NCI-H2029 treated with DMSO at 0.1 percent for 48 hours (cell line): Measurements from ENCODE around the gene GRAMD4.

ENCODE experiments used
- DNase-seq: peaks from one replicate; lab custom pipeline; 2025; lab: John Stamatoyannopoulos, UW

GRAMD4 gene

DNA sequence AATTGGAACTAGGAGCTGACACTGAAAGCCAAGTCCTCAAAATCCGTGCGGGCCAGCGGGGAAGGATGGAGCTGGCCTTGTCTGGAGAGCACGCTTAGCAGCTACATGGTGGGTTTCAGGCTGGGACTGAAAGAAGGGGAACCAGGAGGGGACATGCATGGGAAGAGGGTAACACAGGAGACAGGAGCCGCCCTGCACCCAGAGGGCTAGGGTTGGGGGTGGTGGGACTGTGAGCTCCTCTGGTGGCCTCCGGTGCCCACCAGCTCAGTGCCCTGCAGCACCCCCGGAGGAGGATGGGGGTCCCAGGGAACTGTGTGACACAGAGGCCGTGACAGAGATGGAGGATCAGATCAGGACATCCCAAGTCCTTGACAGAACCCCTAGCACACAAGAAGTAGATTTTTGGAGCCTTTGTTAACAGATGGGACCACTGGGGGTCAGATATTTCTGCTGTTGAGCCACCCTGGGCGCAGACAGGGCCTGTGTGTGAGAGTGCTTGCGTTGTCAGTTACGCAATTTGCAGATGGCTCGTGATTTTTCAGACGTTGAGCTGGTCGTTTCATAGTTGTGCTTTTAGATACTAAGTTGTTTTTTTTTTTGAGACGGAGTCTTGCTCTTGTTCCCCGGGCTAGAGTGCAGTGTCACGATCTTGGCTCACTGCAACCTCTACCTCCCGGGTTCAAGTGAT, 21.3 kb upstream of the GRAMD4 start:
- no peak for DNase-seq

DNA sequence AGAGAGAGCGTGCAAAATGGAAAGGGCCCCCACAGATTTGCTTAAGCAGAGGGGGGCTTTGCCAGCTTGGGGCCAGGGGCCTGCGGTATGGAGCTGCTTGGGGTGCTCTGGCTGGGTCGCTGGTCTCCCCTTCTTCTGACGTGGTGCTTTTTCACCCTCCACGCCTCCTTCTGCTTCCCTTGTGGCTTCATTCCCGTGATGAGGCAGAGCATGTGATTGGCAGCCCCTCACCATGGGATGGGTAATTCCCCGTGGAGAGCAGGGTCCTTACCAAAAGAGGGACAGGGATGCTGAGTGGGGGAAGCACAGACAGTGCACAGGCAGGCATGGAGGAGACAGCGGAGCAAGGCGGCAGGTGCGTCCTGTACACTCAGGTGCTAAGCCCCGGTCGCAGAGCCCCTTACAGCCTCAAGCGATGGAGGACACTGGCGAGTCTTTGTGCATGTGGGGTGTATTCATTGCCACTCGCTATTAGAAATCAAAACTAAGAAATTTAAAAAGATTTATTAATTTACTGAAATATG, 19.9 kb upstream of the GRAMD4 start:
- DNase-seq, result no peak

DNA sequence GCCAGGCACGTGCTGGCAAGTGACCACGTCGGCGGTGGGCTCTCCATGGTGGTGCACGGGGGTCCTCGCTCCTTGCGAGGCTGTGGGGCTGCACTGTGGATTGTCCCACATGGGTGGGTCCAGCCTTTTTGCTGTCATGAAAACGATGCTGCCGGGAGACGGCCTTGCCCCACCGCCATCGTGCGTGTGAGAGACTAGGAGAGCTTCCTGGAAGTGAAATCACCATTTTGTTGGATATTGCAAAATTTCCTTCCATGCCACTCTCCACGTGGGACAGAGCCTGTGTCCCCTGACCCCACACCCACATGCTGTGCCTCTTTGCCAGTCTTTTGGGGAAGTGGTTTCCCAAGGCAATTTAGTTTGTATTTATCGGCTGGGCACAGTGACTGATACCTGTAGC, 18.2 kb upstream of the GRAMD4 start:
- no peak for DNase-seq

DNA sequence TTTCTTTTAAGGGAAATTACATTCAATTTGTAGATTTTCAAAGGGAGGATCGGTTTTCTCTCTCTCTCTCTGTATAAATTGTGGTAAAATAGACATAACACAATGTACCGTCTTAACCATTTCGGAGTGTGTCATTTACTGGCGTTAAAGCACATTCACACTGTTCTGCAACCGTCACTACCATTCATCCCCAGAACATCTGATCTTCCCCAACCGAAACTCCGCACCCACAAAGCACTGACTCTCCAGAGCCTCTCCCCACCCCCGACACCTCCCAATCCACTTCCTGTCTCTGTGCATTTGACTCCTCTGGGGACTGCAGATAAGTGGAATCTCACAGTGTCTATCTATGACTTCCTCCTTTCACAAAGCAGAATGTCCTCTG, 15.9 kb upstream of the GRAMD4 start:
- no peak for DNase-seq

DNA sequence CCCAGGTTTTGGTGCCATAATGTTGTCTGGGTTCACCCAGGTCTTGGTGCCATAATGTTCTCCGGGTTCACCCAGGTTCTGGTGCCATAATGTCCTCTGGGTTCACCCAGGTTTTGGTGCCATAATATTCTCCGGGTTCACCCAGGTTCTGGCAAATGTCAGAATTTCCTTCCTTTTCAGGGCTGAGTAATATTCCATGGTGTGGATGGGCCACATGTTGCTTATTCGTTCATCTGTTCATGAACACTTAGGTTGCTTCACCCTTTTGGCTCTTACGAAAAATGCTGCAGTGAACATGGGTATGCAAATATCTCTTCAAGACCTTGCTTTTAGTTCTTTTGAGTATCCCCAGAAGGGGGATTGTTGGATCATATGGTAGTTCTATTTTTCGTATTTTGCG, 15.1 kb upstream of the GRAMD4 start:
- no peak for DNase-seq

DNA sequence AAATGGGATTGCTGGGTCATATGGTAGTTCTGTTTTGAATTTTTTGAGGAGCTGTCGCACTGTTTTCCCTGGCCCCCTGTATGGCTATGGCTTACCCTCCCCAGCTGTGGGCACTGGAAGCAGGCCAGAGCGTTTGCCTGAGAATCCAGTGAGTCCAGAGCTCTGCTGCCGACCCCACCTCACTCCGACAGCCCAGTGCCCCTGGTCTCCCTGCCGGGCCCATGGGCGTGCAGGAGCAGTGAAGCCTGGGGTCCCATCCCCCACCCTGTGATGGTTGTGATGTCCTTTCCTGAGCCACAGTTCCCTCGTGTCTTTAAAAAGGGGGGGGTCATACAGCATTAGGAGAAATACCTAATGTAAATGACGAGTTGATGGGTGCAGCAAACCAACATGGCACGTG, 13.3 kb upstream of the GRAMD4 start:
- DNase-seq, result no peak

DNA sequence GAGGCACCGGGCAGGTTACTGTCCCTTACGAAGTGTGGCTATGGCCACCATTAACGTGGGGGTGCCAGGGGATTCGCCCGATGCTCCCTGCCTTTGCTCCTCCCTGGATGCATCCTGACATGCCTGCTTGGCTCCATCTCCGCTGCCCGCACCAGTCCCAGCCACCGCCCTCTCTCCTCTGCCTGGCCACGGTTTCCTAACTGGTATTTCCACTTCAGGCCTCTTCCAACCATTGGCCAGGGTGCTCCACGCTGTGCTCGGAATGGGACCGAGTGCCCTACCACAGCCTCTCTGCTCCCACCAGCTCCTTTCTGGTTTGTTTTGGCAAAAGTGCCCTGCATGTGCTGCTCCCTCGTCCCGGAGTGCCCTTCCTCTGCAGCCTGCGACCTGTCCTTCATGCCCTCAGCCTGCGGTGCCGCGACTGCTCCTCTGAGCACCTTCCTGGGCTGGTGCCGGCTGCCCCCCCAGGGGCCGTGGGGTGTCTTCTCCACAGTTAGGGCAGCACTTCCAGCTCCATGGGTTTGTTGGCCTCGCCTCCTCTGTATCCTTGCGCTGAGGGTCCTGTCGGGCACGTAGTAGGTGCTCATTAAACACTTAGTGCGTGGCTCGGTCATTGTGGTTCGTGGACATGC, 12.6 kb upstream of the GRAMD4 start:
- DNase-seq, result no peak

DNA sequence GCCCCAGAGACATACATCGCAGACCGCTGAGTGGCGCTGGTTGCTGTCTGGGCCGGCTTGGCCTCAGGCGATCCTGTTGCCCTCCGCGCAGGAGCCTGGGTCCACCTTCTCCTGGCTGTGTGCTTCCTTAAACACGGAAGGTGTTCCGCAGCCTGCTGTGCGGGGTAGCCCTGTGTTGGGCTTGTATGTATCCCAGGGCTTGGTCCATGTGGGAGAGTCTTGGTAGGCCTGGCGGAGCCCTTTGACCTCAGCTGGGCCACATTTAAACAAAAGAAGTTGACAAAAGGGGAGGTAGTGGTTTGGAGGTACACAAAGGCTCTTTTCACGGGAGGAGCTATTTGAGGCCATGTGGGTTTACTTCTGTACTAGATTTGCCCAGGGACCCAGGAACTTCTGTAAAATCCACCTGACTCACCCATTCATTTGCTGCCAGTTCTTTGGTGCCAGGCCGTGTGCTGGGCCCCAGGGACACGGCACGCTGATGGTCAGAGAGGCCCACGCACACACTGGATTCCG, 11.0 kb upstream of the GRAMD4 start:
- no peak for DNase-seq

DNA sequence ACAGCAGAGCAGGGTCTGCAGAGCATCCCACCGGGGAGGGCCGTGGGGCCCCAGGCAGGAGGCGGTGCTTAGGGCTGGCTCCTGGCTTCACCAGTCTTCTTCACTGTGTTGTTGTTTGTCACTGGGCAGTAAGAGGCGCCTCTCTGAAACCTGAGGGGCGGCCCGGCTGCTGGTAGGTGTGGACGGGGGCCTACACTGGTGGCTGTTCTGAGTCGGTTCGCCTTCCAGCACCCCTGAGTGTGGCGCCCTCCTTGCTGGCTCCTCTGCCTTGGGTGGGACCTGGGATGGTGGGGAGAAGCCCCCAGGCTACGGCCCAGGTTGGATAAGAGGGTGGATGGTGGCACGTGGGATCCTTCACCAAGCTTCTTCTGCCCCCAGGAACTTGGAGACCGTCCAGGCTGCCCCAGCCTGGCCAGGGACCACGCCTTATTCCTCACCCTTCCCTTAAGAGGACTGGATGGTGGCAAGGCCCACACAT, 10.4 kb upstream of the GRAMD4 start:
- no peak for DNase-seq

DNA sequence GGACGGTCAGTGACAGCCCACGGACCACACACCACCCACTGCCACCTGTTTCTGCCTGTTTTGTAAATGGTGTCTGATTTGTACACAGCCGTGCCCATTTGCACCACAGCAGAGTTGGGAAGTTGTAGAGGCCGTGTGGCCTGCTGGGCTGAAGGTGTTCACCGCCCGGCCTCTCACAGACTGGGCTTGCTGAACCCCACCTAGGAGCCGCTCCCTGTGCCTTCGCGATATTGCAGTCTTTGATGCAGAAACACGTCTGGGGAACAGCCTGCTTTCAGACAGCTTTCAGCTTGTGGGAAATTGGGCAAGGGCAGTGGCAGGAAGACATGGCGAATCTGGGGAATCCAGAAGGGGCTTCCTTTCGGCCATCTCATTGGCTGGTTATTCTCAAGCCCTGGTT, 9.8 kb upstream of the GRAMD4 start:
- DNase-seq, result no peak

DNA sequence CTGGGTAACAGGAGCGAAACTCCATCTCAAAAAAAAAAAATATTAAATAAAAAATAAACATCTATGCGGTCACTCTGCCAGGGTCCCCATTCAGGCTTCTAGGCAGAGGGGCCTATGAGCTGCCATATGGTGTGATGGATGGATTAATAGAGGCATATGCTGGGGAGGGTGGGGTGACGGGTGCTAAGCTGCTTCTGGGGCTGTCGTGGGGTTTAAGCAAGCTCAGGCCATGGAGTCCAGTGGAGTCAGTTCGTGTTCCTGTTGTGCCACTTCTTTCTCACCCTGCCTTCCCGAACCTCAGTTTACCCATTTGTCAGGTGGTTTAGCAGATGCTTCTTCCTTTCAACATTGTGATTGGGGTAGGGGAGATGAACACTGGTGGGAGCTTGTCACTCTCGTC, 9.0 kb upstream of the GRAMD4 start:
- DNase-seq, result no peak

DNA sequence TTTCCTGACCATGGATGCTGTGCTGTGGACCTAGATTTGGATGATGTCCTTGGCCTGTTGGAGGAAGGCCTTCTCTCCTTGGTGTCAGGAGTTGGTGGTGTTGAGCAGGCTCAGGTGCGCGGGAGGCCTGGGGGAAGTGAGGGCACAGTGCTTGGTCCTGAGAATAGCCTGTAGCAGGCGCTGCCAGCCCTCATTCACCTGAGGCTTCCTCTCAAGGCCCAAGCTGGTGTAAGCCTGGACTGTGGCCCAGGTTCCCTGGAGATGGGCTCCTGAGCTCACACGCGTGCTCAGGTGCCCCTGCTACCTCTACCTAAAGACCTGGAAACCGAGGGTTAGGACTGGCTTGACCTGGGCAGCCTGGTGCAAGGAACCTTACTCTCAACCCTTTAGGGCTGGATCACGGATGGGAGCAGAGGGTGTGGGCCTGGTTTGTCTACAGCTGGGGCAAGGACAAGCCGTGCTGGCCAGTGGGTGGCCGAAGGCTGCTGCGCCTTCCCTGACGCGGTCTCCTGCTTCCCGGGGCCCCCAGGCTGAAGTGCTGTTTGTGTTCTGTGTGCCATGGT, 7.8 kb upstream of the GRAMD4 start:
- no peak for DNase-seq

DNA sequence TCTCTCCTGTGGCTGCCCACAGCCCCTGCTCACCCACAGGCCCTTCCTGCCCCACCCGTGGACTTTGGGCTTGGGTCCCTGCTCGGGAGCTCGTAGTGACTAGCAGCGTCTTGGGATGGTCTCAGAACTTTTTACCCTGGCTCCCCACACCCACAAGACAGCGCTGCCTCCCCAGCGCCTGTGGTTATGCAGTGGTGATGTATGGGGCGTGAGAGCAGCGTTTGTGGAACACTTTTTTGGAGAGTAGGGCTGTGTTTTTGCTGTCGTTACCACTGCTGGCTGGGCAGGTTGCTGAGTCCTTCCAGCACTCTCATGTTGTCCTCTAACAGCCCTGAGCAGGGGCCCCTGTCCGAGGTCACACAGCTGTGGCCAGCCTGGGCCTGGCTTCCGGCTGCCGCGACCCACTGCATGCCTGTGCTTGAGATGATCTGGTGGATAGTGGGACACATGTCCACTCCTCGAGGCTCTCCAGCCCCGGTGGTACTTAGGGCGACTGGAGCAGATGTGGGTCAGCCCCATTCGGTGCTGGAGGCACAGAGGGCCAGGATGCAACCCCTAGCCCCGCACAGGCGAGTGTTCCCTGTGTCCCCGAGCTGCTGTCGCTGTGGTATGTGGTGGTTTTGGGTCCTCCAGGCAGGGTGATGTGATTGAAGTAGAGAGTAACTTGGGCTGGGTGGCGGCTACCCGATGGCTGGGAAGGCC, 7.1 kb upstream of the GRAMD4 start:
- DNase-seq, result no peak

DNA sequence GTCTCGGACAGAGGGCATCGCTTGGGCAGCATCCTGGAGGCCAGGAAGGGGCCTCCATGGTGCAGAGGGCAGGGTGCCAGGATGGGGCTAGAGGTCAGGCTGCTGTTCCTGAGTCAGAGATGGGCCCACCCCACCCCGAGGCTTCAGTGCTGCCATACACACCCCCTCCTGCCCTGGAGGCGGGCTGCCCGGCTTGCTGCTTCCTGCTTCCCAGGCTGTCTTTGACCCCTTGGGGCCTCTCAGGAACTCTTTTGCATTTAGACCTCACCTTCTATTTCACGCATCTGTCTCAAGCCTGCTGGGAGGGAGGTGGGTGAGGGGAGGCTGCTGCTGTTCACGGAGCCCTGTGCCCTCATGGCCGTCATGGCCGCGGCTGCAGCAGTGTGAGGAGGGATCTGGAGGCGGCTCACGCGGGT, 6.6 kb upstream of the GRAMD4 start:
- DNase-seq, result no peak

DNA sequence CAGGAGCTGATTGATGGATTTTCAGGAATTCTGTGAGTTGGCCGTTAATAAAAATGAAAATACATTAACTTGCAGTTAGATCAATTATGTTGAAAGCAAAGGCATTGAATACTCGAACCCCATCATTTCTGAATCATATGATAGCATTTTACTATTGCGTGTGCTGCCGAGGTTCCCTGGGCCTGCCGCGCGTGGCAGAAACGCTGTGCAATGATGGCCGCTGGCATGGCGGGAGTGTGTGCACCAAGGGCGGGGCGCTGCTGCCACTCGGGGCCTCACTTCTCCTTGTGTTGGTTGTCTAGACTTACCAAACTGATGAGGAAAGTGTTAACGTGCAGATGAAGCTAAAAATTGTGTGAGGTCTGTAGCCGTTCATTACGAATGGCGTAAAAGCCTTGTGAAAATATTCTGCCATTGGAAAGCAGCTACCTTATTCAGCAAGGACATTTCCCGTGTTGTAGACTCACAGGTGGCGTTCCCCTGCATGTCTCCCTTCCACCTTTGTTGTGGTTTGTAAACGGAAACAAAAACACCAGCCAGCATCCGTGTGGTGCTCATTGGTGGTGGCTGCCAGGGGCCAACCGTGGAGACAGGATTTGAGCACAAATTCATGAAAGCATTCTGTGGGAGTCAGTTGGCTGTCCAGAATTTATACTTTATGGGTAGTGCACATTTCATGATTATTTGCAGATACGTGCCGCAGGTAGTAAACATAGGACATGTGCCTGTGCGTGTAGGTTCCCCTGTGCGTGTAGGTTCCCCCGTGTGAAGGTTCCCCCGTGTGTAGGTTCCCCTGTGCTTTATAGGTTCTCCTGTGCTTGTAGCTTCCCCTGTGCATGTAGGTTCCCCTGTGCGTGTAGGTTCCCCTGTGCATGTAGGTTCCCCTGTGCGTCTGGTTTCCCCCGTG, 5.9 kb upstream of the GRAMD4 start:
- no peak for DNase-seq

DNA sequence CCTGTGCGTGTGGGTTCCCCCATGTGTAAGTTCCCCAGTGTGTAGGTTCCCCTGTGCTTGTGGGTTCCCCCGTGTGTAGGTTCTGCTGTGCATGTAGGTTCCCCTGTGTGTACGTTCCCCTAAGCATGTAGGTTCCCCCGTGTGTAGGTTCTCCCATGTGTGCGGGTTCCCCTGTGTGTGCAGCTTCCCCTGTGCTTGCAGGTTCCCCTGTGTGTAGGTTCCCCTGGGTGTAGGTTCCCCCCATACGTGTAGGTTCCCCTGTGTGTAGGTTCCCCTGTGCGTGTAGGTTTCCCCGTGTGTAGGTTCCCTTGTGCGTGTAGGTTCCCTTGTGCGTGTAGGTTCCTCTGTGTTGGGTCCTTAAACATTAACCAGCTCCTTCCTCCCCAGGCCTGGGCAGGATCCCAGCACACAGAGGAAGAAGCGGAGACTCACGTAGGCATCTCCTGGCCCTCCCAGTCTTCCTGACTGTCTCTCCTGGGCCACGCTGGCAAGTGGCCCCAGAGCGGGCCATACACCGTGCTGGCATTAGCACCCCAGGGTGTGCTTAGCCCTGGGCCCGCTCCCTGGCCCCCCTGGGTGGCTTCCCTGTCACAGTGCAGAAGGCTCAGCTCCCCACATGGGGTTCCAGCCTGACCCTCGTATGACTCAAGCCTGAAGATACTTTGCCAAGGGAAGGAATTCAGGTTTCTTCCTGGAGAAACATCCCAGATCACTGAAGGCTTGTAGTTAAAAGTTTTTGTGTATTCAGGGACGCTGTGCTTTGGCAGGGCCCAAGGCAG, 2.8 kb upstream of the GRAMD4 start:
- DNase-seq, result no peak

DNA sequence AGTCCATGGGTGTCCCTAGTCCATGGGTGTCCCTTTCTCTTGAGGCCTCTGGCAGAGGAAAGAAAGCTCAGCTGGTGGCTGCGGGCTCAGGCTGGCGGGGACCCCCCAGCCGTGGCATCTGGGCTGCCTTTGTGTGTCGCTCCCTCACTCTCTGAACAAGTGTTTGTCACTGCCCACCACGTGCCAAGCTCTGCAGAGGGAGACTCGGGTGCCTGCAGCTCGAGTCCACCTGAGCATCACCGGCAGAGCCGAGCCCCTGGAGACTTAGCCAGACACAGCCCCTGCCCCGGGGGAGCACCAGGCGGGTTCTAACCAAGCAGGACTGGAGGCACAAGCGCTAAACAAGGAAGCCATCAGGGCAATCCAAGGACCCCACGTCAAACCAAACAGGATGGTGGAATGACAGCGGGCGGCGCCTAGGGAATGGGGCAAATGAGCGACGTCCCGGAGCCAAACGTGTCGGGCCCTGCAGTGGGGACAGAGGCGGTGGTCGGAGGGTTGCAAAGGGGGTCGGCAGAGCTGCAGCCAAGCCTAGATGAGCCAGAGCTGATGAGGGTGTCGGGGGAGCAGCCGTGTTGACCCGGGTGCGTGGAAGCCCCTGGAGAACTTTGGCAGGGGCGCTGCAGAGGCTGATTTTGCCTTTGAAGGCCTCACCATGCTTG, 2.1 kb upstream of the GRAMD4 start:
- DNase-seq, result no peak

DNA sequence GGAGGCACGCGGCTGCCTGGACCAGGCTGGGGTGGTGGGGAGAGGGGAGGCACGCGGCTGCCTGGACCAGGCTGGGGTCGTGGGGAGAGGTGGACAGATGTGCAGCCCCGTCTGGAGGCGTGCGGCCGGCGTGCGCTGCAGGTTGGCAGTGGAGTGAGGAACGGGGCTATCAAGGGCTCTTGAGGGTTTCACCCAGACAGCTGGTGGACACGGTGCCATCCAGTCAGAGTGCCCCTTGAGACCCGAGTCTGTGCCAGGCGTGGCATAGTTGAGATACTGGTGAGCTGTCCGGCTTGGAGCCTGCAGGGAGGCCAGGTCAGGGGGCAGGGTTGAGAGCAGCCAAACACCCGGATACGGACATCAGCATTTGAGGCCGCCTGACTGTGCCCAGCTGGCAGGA, 1.5 kb upstream of the GRAMD4 start:
- no peak for DNase-seq

DNA sequence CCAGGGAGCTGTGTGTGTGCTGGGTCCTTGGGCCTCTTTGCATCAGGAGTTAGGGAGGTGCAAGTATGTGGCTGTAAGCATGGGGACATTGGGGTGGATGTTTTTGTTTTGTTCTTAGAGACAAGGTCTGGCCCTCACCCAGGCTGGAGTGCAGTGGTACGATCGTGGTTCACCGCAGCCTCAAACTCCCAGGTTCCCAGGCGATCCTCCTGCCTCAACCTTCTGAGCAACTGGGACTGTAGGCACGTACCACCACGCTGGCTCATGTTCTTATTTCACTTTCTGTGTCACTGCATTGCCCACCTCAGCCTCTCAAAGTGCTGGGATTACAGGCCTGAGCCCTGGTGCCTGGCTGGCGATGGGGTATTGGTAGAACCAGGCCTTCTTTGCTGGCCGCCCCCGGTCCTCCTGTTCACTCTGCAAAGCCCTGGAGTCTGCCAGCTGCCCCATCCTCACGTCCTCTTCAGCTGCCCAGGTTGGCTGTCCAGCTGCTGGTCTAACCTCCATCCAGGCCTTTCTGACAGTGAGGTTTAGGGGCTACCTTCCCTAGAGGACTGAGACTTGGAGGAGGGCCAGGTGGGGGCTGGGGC, 851 bp upstream of the GRAMD4 start:
- no peak for DNase-seq
